Caco-2 (cell line): ENCODE data around the gene CEP152. TPM values are rescaled to one million over a fixed set of nuclear protein-coding genes. Genes with fewer than 3 reads are reported as not detected.
A peak's percentile ranks its signal among the peaks of the same experiment; 100 is the strongest.
"Not testable (repeated sequence)": the region's sequence is repeated elsewhere in the genome, so short reads cannot be mapped to it uniquely, and the experiment has no call there.

ENCODE experiments used
- BruUV-seq: library from RNA; stranded (reverse); fragments of 400-500 nt; replicated peaks from 2 replicates; lab custom pipeline; 2021; lab: Mats Ljungman, UMichigan
- CTCF ChIA-PET: fragments of 300-600 bp; sonication (Branson Sonifier 250); formaldehyde crosslinking; loops from one replicate; lab custom pipeline; 2022; ENCODE audit warnings: antibody characterized with exemption; lab: Charles Lee
- POLR2A ChIA-PET: fragments of 300-600 bp; sonication (Branson Sonifier 250); formaldehyde crosslinking; loops from one replicate; lab custom pipeline; 2022; ENCODE audit warnings: antibody characterized with exemption; lab: Charles Lee
- DNase-seq, 2 experiments: peaks; one replicate each; pipeline versions ENCODE4 v3.0.0 to v3.0.0-alpha.2; 2020 to 2022
- H3K27me3 ChIP-seq: replicated peaks from 2 replicates; pipeline ENCODE4 v1.6.0; 2011; ENCODE audit warnings: low read length; ENCODE audit not compliant: control insufficient read depth, insufficient read depth
- H3K36me3 ChIP-seq: 2 replicates; pipeline ENCODE4 v1.5.1; 2011; ENCODE audit warnings: low read length; ENCODE audit not compliant: control insufficient read depth, insufficient read depth
- H3K4me1 ChIP-seq: fragments of 250-450 bp; sonication (Bioruptor Pico); 2 replicates; pipeline ENCODE4 v1.5.1; 2020; ENCODE audit warnings: mild to moderate bottlenecking
- H3K4me3 ChIP-seq: 2 replicates; pipeline ENCODE4 v1.5.1; 2011; ENCODE audit warnings: low read depth, mild to moderate bottlenecking, control low read depth, low read length
- H3K9me3 ChIP-seq: fragments of 250-450 bp; sonication (Bioruptor Pico); 2 replicates; pipeline ENCODE4 v1.5.1; 2020; ENCODE audit warnings: mild to moderate bottlenecking, moderate library complexity
- H3K27ac Mint-ChIP-seq: one replicate; pipeline ENCODE4 v1.8.0; 2022; ENCODE audit warnings: mixed read lengths; ENCODE audit not compliant: unreplicated experiment
- H3K27me3 Mint-ChIP-seq: one replicate; pipeline ENCODE4 v1.8.0; 2022; ENCODE audit warnings: mixed read lengths; ENCODE audit not compliant: insufficient read depth, unreplicated experiment
- H3K36me3 Mint-ChIP-seq: one replicate; pipeline ENCODE4 v1.8.0; 2022; ENCODE audit warnings: mild to moderate bottlenecking, mixed read lengths; ENCODE audit not compliant: insufficient read depth, unreplicated experiment
- H3K4me1 Mint-ChIP-seq: one replicate; pipeline ENCODE4 v1.8.0; 2022; ENCODE audit warnings: low read depth, mixed read lengths; ENCODE audit not compliant: unreplicated experiment
- H3K4me3 Mint-ChIP-seq: one replicate; pipeline ENCODE4 v1.8.0; 2022; ENCODE audit warnings: mild to moderate bottlenecking, moderate library complexity, mixed read lengths; ENCODE audit not compliant: unreplicated experiment
- H3K9me3 Mint-ChIP-seq: one replicate; pipeline ENCODE4 v1.8.0; 2022; ENCODE audit warnings: mixed read lengths; ENCODE audit not compliant: unreplicated experiment
- intact Hi-C: fragments of 100-400 bp; cut with micrococcal nuclease; formaldehyde crosslinking; loops from one replicate; pipeline ENCODE4 v1.10.0; 2022; ENCODE audit not compliant: unreplicated experiment
- total RNA-seq: library from RNA; stranded (reverse); gene quantifications from 2 replicates; pipeline ENCODE4 v1.2.3, GENCODE V29; 2022
- TF ChIP-seq, protein P1 (sequence below), 2 experiments: fragments of 200-600 bp in 1 of 2; IDR thresholded peaks; 1 replicate in 1 of 2; 2 replicates in 1 of 2; pipeline versions ENCODE4 v1.5.1 to v1.8.0; 2011 to 2022; ENCODE audit warnings: antibody characterized with exemption in 1 of 2, control low read depth in 1 of 2, inconsistent platforms in 1 of 2, low read depth in 1 of 2, low read length in 1 of 2, mild to moderate bottlenecking in 1 of 2, moderate library complexity in 1 of 2; ENCODE audit not compliant: insufficient read depth in 1 of 2, severe bottlenecking in 1 of 2, unreplicated experiment in 1 of 2

The CEP152 gene
- total RNA-seq, 1 experiment from 2014 or later = 14.2 TPM

GRCh38 chr15:48856942-48857341 lies 46.1 kb upstream of the CEP152 start:
- POLR2A ChIA-PET = interaction anchor here (0.5 kb wide), 1 partner anchor 95 kb away, joined by 3 read pairs; no protein-coding TSS in a partner anchor
- no peak overlapping the region for H3K27ac Mint-ChIP-seq
- H3K36me3 ChIP-seq = no peaks in the 10 kb centered on the region

GRCh38 chr15:48855501-48856440 lies 44.9 kb upstream of the CEP152 start:
- TF ChIP-seq, protein P1, sequence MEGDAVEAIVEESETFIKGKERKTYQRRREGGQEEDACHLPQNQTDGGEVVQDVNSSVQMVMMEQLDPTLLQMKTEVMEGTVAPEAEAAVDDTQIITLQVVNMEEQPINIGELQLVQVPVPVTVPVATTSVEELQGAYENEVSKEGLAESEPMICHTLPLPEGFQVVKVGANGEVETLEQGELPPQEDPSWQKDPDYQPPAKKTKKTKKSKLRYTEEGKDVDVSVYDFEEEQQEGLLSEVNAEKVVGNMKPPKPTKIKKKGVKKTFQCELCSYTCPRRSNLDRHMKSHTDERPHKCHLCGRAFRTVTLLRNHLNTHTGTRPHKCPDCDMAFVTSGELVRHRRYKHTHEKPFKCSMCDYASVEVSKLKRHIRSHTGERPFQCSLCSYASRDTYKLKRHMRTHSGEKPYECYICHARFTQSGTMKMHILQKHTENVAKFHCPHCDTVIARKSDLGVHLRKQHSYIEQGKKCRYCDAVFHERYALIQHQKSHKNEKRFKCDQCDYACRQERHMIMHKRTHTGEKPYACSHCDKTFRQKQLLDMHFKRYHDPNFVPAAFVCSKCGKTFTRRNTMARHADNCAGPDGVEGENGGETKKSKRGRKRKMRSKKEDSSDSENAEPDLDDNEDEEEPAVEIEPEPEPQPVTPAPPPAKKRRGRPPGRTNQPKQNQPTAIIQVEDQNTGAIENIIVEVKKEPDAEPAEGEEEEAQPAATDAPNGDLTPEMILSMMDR (IDR thresholded peaks at IDR 0.05; ENCODE audit: insufficient read depth in 1 of 2, low read depth in 1 of 2, low read length in 1 of 2, severe bottlenecking in 1 of 2, unreplicated experiment in 1 of 2) = peak; percentile 50 to 61
- ChIA-PET CTCF (interaction anchor here (0.6 to 1.9 kb wide), 2 partner anchors 120 to 250 kb away, joined by 5 to 8 read pairs; no protein-coding TSS in a partner anchor), POLR2A (no interaction called here)
- Histone ChIP-seq H3K9me3 (no peaks in the 10 kb centered on the region), H3K27me3 (no peaks in the 10 kb centered on the region), H3K4me3 (no peak overlapping the region), H3K4me1 (peaks cover 10% of the 10 kb centered on the region), H3K36me3 (no peaks in the 10 kb centered on the region)
- peak in 1 of 2 experiments; percentile 43 for DNase-seq
- peaks cover 14% of the 10 kb centered on the region for H3K4me1 Mint-ChIP-seq
- BruUV-seq = no TSS peak
- no peak overlapping the region for H3K27ac Mint-ChIP-seq
- intact Hi-C loops = loop anchor here (1.0 to 5.0 kb wide), 3 partner anchors 43 to 497 kb away; partner anchors contain the start of gene CEP152
- H3K9me3 Mint-ChIP-seq = no peaks in the 10 kb centered on the region
- peaks cover 8% of the 10 kb centered on the region for H3K27me3 Mint-ChIP-seq
- H3K4me3 Mint-ChIP-seq = peak overlapping the region; percentile 2
- no peaks in the 10 kb centered on the region for H3K36me3 Mint-ChIP-seq

More at GRCh38 chr15:48856942-48857341, 46.1 kb upstream of the CEP152 start:
- no peak for DNase-seq
- peaks cover 10% of the 10 kb centered on the region for H3K4me1 ChIP-seq
- CTCF ChIA-PET = interaction anchor here (1.9 kb wide), 1 partner anchor 119 kb away, joined by 8 read pairs; no protein-coding TSS in a partner anchor
- BruUV-seq = no TSS peak
- TF ChIP-seq, protein P1 (IDR thresholded peaks at IDR 0.05; ENCODE audit: insufficient read depth in 1 of 2, low read depth in 1 of 2, low read length in 1 of 2, severe bottlenecking in 1 of 2, unreplicated experiment in 1 of 2) = no peak
- no peak overlapping the region for H3K4me3 ChIP-seq
- intact Hi-C loops = loop anchor here (1.0 to 5.0 kb wide), 2 partner anchors 45 to 499 kb away; partner anchors contain the start of gene CEP152
- no peaks in the 10 kb centered on the region for H3K27me3 ChIP-seq
- no peaks in the 10 kb centered on the region for H3K9me3 ChIP-seq
- no peaks in the 10 kb centered on the region for H3K36me3 Mint-ChIP-seq
- H3K27me3 Mint-ChIP-seq = peaks cover 5% of the 10 kb centered on the region
- no peak overlapping the region for H3K4me3 Mint-ChIP-seq
- H3K4me1 Mint-ChIP-seq = peaks cover 14% of the 10 kb centered on the region
- H3K9me3 Mint-ChIP-seq = no peaks in the 10 kb centered on the region

- POLR2A ChIA-PET, H3K27ac Mint-ChIP-seq, H3K4me1 ChIP-seq, H3K9me3 ChIP-seq, H3K36me3 ChIP-seq, DNase-seq, CTCF ChIA-PET, H3K36me3 Mint-ChIP-seq, H3K4me3 Mint-ChIP-seq, intact Hi-C loops, H3K27me3 ChIP-seq, H3K4me3 ChIP-seq, H3K27me3 Mint-ChIP-seq, H3K9me3 Mint-ChIP-seq, BruUV-seq: not testable (repeated sequence)
- H3K4me1 Mint-ChIP-seq = peaks cover 14% of the 10 kb centered on the region
Measured at GRCh38 chr15:48854434-48854833, 43.6 kb upstream of the CEP152 start.
